Stomach (tissue), 9 donors: Measurements from ENCODE around the gene CHTOP. TPM values are rescaled to one million over a fixed set of nuclear protein-coding genes. Genes with fewer than 3 reads are reported as not detected.

Experiments used
- DNase-seq, 2 donors: peaks; one replicate each; pipeline versions ENCODE4 v3.0.0 to v3.0.0-alpha.2; 2013 to 2019
- H3K27ac ChIP-seq, 5 donors: fragments of 200-600 bp in 4 of 5; sonication (generic) in 4 of 5; one replicate each; pipeline ENCODE4 v1.5.1; 2013 to 2019; ENCODE audit warnings: mild to moderate bottlenecking in 1 of 5, moderate library complexity in 1 of 5
- H3K27me3 ChIP-seq, 3 donors: fragments of 200-600 bp; sonication (generic); one replicate each; pipeline ENCODE4 v1.5.1; 2017 to 2019; ENCODE audit warnings: mixed run types in 1 of 3
- H3K36me3 ChIP-seq, 4 donors: fragments of 200-600 bp; sonication (generic); 1 replicate in 3 of 4; 2 replicates in 1 of 4; pipeline ENCODE4 v1.5.1; 2016 to 2019
- H3K4me1 ChIP-seq, 4 donors: fragments of 200-600 bp; sonication (generic); one replicate each; pipeline ENCODE4 v1.5.1; 2016 to 2019
- H3K4me3 ChIP-seq, 4 donors: fragments of 200-600 bp; sonication (generic) in 3 of 4; one replicate each; pipeline ENCODE4 v1.5.1; 2016 to 2019; ENCODE audit warnings: mild to moderate bottlenecking in 1 of 4
- H3K9me3 ChIP-seq, 4 donors: fragments of 200-600 bp; sonication (generic); one replicate each; pipeline ENCODE4 v1.5.1; 2016 to 2019
- EP300 ChIP-seq: sonication (generic); formaldehyde crosslinking; IDR thresholded peaks from one replicate; pipeline ENCODE4 v1.6.1; 2017; ENCODE audit warnings: antibody characterized with exemption
- POLR2A ChIP-seq, 4 donors: fragments of 450-650 bp; IDR thresholded peaks; one replicate each; pipeline ENCODE4 v1.6.1; 2016; ENCODE audit warnings: antibody characterized with exemption in 4 of 4, control low read depth in 2 of 4, mild to moderate bottlenecking in 1 of 4, moderate library complexity in 1 of 4
- POLR2AphosphoS5 ChIP-seq, 3 donors: sonication (generic); formaldehyde crosslinking; IDR thresholded peaks; one replicate each; pipeline ENCODE4 v1.6.1; 2016; ENCODE audit warnings: antibody characterized with exemption in 3 of 3
- WGBS, 5 donors: extraction: QIAGEN DNeasy Blood & Tissue Kit in 3 of 5; methylation state at CpG; one replicate each; pipeline versions ENCODE4 v1.1.5 to v1.1.7; 2013 to 2018; 5-methylcytosine and 5-hydroxymethylcytosine counted together
- intact Hi-C: fragments of 100-400 bp; cut with DNase I; formaldehyde crosslinking; loops from one replicate; pipeline ENCODE4 v1.15.1; 2023; ENCODE audit warnings: low total_unique reads
- polyA plus RNA-seq, 3 donors: library from polyadenylated mRNA; stranded (reverse); fragments of 200-250 nt; gene quantifications; one replicate each; pipeline ENCODE4 v1.2.3, GENCODE V29; 2013
- total RNA-seq, 5 donors: library from RNA; depleted of rRNA; stranded (reverse); fragments of >200 nt; gene quantifications; one replicate each; pipeline versions ENCODE4 v1.1.0 to v1.2.3, GENCODE V29; 2014 to 2016
- TF ChIP-seq, protein P1 (sequence below), 7 experiments: fragments of 450-650 bp in 4 of 7; fragments of 200-600 bp in 3 of 7; sonication (generic) in 3 of 7; IDR thresholded peaks; one replicate each; pipeline ENCODE4 v1.5.1; 2016 to 2019; ENCODE audit warnings: antibody characterized with exemption in 7 of 7, control low read depth in 2 of 7, mild to moderate bottlenecking in 1 of 7
- donor health status: healthy with polysubstance abuse.
- donor health status: Bipolar disorder and iron deficiency.
- donor health status: healthy.

Gene CHTOP
- total and polyA plus RNA-seq, 8 donors: 21.7 to 111 (median 49.6) TPM

DNA sequence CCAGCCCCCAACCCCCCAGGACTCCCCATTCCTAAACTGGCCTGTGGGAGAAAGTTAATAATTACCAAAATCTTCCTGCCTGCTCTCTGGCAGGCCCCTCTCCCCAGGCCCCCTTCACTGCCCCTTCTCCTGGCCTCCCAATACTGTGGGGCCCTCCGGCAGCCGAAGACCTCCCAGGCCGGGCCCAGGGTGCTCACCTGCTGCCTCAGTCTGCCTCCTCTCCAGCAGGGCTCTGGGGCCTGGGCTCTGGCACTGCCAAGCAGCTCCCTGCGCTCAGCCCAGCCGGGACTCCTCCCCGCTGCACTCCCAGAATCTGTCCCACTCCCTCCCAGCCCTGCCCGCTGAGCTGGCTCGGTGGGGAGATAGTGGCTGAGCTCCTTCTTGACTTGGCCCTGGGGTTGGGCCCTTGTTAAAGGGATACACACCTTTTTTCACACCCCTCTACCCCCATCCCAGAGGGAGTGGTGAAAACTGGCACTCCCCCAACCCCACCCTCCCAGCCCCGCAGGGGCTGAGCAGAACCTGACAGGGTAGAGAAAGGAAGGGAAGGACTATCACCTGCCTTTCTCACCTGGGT lies 21.0 kb upstream of the CHTOP start, which contains the start of gene S100A16:
Gene S100A16 (minus strand): TSS at position 383 of the 577 bp plus-strand sequence. CDS start 4,986 bp downstream, outside the sequence.
- intact Hi-C loops: no loop called here
- TF ChIP-seq POLR2AphosphoS5 (IDR thresholded peaks at IDR 0.05) (peak; percentile 56 to 93 (median 92)), POLR2A (IDR thresholded peaks at IDR 0.05) (peak in 1 of 4 donors; percentile 83), EP300 (no peak)
- TF ChIP-seq, protein P1, sequence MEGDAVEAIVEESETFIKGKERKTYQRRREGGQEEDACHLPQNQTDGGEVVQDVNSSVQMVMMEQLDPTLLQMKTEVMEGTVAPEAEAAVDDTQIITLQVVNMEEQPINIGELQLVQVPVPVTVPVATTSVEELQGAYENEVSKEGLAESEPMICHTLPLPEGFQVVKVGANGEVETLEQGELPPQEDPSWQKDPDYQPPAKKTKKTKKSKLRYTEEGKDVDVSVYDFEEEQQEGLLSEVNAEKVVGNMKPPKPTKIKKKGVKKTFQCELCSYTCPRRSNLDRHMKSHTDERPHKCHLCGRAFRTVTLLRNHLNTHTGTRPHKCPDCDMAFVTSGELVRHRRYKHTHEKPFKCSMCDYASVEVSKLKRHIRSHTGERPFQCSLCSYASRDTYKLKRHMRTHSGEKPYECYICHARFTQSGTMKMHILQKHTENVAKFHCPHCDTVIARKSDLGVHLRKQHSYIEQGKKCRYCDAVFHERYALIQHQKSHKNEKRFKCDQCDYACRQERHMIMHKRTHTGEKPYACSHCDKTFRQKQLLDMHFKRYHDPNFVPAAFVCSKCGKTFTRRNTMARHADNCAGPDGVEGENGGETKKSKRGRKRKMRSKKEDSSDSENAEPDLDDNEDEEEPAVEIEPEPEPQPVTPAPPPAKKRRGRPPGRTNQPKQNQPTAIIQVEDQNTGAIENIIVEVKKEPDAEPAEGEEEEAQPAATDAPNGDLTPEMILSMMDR (IDR thresholded peaks at IDR 0.05): peak in 1 of 7 experiments; percentile 3
- no peaks in the 10 kb centered on the region for H3K9me3 ChIP-seq
- 5 to 41% (median 23%) methylated on average over 9 of the region's 9 CpGs for WGBS, 5 donors
- peak within 1 kb of the TSS; percentile 54 to 76 (median 66) for H3K4me3 ChIP-seq
- H3K36me3 ChIP-seq: peaks cover under 1 to 3% (median 2%) of the 10 kb centered on the region in 4 donors
- H3K27me3 ChIP-seq: no peaks in the 10 kb centered on the region
- peak; percentile 89 to 93 for DNase-seq
- H3K27ac ChIP-seq: peak within 1 kb of the TSS; percentile 87 to 90 (median 89)
- peaks cover 63 to 94% (median 79%) of the 10 kb centered on the region in 4 donors for H3K4me1 ChIP-seq

DNA sequence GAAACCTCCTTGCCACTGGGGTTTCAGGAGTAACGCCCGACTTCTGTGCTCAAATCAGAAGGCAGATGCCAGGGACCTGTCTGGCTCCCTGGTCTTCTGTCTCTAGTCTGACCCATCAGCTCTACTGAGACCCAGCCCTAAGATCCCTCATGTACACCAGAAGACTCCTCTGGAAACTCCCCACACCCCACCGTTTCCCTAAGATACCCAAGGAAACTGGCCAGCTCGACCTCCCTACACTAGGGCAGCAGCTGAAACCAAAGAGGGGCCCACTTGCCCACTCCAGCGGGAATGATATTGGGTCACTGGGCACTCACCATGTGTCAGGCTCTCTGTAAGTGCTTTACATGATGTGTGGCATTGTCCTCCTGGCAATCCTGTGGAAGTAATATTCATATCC lies 20.5 kb upstream of the CHTOP start:
- no peak for DNase-seq
- Histone ChIP-seq H3K27me3 (no peaks in the 10 kb centered on the region), H3K4me1 (peaks cover 59 to 91% (median 76%) of the 10 kb centered on the region in 4 donors), H3K9me3 (no peaks in the 10 kb centered on the region), H3K36me3 (peaks cover 0 to 5% (median 0%) of the 10 kb centered on the region in 4 donors), H3K4me3 (peak overlapping the region; percentile 54 to 76 (median 66)), H3K27ac (peak overlapping the region; percentile 87 to 90 (median 89))
- TF ChIP-seq POLR2A (IDR thresholded peaks at IDR 0.05) (no peak), POLR2AphosphoS5 (IDR thresholded peaks at IDR 0.05) (no peak), EP300 (no peak)
- TF ChIP-seq, protein P1 (IDR thresholded peaks at IDR 0.05): no peak
- intact Hi-C loops: no loop called here
- WGBS, 5 donors: 51 to 70% (median 55%) methylated on average over 3 to 5 of the region's 5 CpGs

DNA sequence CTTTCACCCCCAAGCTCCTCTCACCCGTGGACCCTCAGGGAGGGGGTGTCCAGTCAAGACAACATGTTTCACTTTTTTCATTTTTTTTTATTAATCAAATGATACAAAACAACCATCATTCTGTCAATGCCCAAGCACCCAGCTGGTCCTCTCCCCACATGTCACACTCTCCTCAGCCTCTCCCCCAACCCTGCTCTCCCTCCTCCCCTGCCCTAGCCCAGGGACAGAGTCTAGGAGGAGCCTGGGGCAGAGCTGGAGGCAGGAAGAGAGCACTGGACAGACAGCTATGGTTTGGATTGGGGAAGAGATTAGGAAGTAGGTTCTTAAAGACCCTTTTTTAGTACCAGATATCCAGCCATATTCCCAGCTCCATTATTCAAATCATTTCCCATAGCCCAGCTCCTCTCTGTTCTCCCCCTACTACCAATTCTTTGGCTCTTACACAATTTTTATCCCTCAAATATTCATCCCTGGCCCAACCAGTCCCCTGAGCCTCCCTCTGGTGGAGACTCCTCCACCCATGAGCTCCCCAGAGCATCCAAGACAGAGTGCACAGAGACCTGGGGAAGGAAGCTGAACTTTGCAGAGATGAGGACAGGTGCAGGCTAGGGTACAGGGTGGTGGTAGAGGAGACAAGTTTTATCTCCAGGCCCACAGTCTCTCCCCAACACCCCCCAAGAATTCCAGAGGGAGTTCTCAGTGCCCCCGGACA lies 19.5 kb upstream of the CHTOP start:
- H3K27me3 ChIP-seq: no peaks in the 10 kb centered on the region
- H3K36me3 ChIP-seq: peaks cover 0 to 14% (median 7%) of the 10 kb centered on the region in 4 donors
- intact Hi-C loops: no loop called here
- WGBS, 5 donors: 52 to 83% (median 74%) methylated on average over 2 of the region's 2 CpGs
- peak in 1 of 2 donors; percentile 12 for DNase-seq
- peak overlapping the region in 1 of 4 donors; percentile 43 for H3K4me3 ChIP-seq
- no peak for TF ChIP-seq EP300
- TF ChIP-seq, protein P1 (IDR thresholded peaks at IDR 0.05): no peak
- no peak for TF ChIP-seq POLR2A (IDR thresholded peaks at IDR 0.05)
- no peak for TF ChIP-seq POLR2AphosphoS5 (IDR thresholded peaks at IDR 0.05)
- peak overlapping the region; percentile 40 to 90 (median 88) for H3K27ac ChIP-seq
- H3K4me1 ChIP-seq: peaks cover 49 to 81% (median 66%) of the 10 kb centered on the region in 4 donors
- H3K9me3 ChIP-seq: no peaks in the 10 kb centered on the region

DNA sequence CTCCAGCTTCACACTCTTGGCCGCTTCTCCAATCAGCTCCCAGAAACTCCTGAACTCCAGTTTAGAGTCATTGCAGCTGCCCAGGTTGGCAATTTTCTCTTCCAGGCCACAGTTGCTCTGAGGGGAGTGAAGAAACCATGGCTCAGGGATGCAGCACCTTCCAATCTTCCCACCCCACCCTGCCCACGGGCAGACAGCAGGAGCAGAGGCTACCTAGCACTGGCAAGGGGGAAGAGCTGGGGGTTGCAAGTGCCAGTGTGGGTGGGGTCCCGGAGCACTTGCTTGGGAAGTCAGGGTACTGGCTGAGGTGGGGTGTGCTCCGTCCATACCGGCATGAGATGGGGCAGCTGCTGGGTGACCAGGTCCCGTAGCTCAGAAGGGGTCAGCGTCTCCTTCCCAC lies 19.0 kb upstream of the CHTOP start:
- no peaks in the 10 kb centered on the region for H3K9me3 ChIP-seq
- H3K4me1 ChIP-seq: peaks cover 44 to 76% (median 61%) of the 10 kb centered on the region in 4 donors
- no peak for DNase-seq
- intact Hi-C loops: no loop called here
- TF ChIP-seq, protein P1 (IDR thresholded peaks at IDR 0.05): no peak
- TF ChIP-seq EP300: no peak
- TF ChIP-seq POLR2AphosphoS5 (IDR thresholded peaks at IDR 0.05): no peak
- TF ChIP-seq POLR2A (IDR thresholded peaks at IDR 0.05): no peak
- no peaks in the 10 kb centered on the region for H3K27me3 ChIP-seq
- H3K27ac ChIP-seq: peak overlapping the region in 3 of 5 donors; percentile 87 to 89 (median 88)
- WGBS, 5 donors: 84 to 91% (median 90%) methylated on average over 7 of the region's 7 CpGs
- peaks cover 0 to 20% (median 8%) of the 10 kb centered on the region in 4 donors for H3K36me3 ChIP-seq
- peak overlapping the region in 1 of 4 donors; percentile 43 for H3K4me3 ChIP-seq
